Measurements from ENCODE around the gene PYGB. TPM values are rescaled to one million over a fixed set of nuclear protein-coding genes. Genes with fewer than 3 reads are reported as not detected.

Gene PYGB
- total RNA-seq, 1 experiment from 2014 or later: 78.9 TPM

GRCh38 chr20:25273046-25273445, 25.2 kb downstream of the PYGB start:
- H3K27ac Mint-ChIP-seq (ENCODE audit: unreplicated experiment): no peak overlapping the region
- H3K9me3 Mint-ChIP-seq (ENCODE audit: unreplicated experiment): no peaks in the 10 kb centered on the region
- intact Hi-C loops (cut with micrococcal nuclease; ENCODE audit: unreplicated experiment): no loop called here
- no peaks in the 10 kb centered on the region; the same call in 1 of the 2 replicates for H3K36me3 ChIP-seq (ENCODE audit: control insufficient read depth, insufficient read depth, low read length)
- H3K9me3 ChIP-seq: no peaks in the 10 kb centered on the region
- H3K4me3 ChIP-seq (ENCODE audit: low read depth, low read length): no peak overlapping the region
- no peak for TF ChIP-seq CTCF (IDR thresholded peaks at IDR 0.05; ENCODE audit: insufficient read depth in 1 of 2, low read depth in 1 of 2, low read length in 1 of 2, severe bottlenecking in 1 of 2, unreplicated experiment in 1 of 2)
- POLR2A ChIA-PET: no interaction called here
- no peaks in the 10 kb centered on the region for H3K4me1 Mint-ChIP-seq (ENCODE audit: low read depth, unreplicated experiment)
- no peak overlapping the region for H3K4me3 Mint-ChIP-seq (ENCODE audit: unreplicated experiment)
- no peaks in the 10 kb centered on the region for H3K27me3 Mint-ChIP-seq (ENCODE audit: insufficient read depth, unreplicated experiment)
- peaks cover 31% of the 10 kb centered on the region for H3K36me3 Mint-ChIP-seq (ENCODE audit: insufficient read depth, unreplicated experiment)
- peak in 1 of 2 experiments; percentile 20 for DNase-seq
- no peaks in the 10 kb centered on the region for H3K27me3 ChIP-seq (replicated peaks; ENCODE audit: control insufficient read depth, insufficient read depth, low read length)
- CTCF ChIA-PET: no interaction called here
- BruUV-seq (replicated peaks): no TSS peak
- H3K4me1 ChIP-seq: no peaks in the 10 kb centered on the region

- Mint-ChIP-seq H3K36me3 (ENCODE audit: insufficient read depth, unreplicated experiment) (peaks cover 34% of the 10 kb centered on the region), H3K27me3 (ENCODE audit: insufficient read depth, unreplicated experiment) (no peaks in the 10 kb centered on the region), H3K4me1 (ENCODE audit: low read depth, unreplicated experiment) (no peaks in the 10 kb centered on the region), H3K4me3 (ENCODE audit: unreplicated experiment) (no peak overlapping the region), H3K9me3 (ENCODE audit: unreplicated experiment) (no peaks in the 10 kb centered on the region), H3K27ac (ENCODE audit: unreplicated experiment) (no peak overlapping the region)
- Histone ChIP-seq H3K27me3 (replicated peaks; ENCODE audit: control insufficient read depth, insufficient read depth, low read length) (no peaks in the 10 kb centered on the region), H3K4me3 (ENCODE audit: low read depth, low read length) (no peak overlapping the region), H3K4me1 (no peaks in the 10 kb centered on the region), H3K9me3 (no peaks in the 10 kb centered on the region), H3K36me3 (ENCODE audit: control insufficient read depth, insufficient read depth, low read length) (no peaks in the 10 kb centered on the region; the same call in 1 of the 2 replicates)
- DNase-seq: peak in 1 of 2 experiments; percentile 15
- no TSS peak for BruUV-seq (replicated peaks)
- ChIA-PET POLR2A (interaction anchor here (0.5 kb wide), 1 partner anchor 8 kb away, joined by 7 read pairs; no protein-coding TSS in a partner anchor), CTCF (interaction anchor here (0.6 kb wide), 1 partner anchor 41 kb away, joined by 5 read pairs; no protein-coding TSS in a partner anchor)
- no peak for TF ChIP-seq CTCF (IDR thresholded peaks at IDR 0.05; ENCODE audit: insufficient read depth in 1 of 2, low read depth in 1 of 2, low read length in 1 of 2, severe bottlenecking in 1 of 2, unreplicated experiment in 1 of 2)
- intact Hi-C loops (cut with micrococcal nuclease; ENCODE audit: unreplicated experiment): no loop called here
Measured at GRCh38 chr20:25273541-25274358, 25.9 kb downstream of the PYGB start.

GRCh38 chr20:25274481-25274880, 26.6 kb downstream of the PYGB start:
- CTCF ChIA-PET: no interaction called here
- H3K36me3 Mint-ChIP-seq (ENCODE audit: insufficient read depth, unreplicated experiment): peaks cover 35% of the 10 kb centered on the region
- no peaks in the 10 kb centered on the region for H3K4me1 ChIP-seq
- H3K27ac Mint-ChIP-seq (ENCODE audit: unreplicated experiment): no peak overlapping the region
- no peaks in the 10 kb centered on the region for H3K27me3 ChIP-seq (replicated peaks; ENCODE audit: control insufficient read depth, insufficient read depth, low read length)
- H3K4me3 Mint-ChIP-seq (ENCODE audit: unreplicated experiment): no peak overlapping the region
- H3K36me3 ChIP-seq (ENCODE audit: control insufficient read depth, insufficient read depth, low read length): no peaks in the 10 kb centered on the region; the same call in 1 of the 2 replicates
- no TSS peak for BruUV-seq (replicated peaks)
- no peak for TF ChIP-seq CTCF (IDR thresholded peaks at IDR 0.05; ENCODE audit: insufficient read depth in 1 of 2, low read depth in 1 of 2, low read length in 1 of 2, severe bottlenecking in 1 of 2, unreplicated experiment in 1 of 2)
- DNase-seq: peak in 1 of 2 experiments; percentile 25
- intact Hi-C loops (cut with micrococcal nuclease; ENCODE audit: unreplicated experiment): no loop called here
- no peaks in the 10 kb centered on the region for H3K27me3 Mint-ChIP-seq (ENCODE audit: insufficient read depth, unreplicated experiment)
- H3K9me3 ChIP-seq: no peaks in the 10 kb centered on the region
- POLR2A ChIA-PET: interaction anchor here (0.5 kb wide), 1 partner anchor 9 kb away, joined by 7 read pairs; no protein-coding TSS in a partner anchor
- no peak overlapping the region for H3K4me3 ChIP-seq (ENCODE audit: low read depth, low read length)
- no peaks in the 10 kb centered on the region for H3K9me3 Mint-ChIP-seq (ENCODE audit: unreplicated experiment)
- H3K4me1 Mint-ChIP-seq (ENCODE audit: low read depth, unreplicated experiment): no peaks in the 10 kb centered on the region

Data from Caco-2 (cell line).